GM21576 (cell line): ENCODE results near the gene ICE2.

Experiments used
- ATAC-seq: cut with Tn5 transposase; IDR thresholded peaks from one replicate; pipeline ENCODE4 v1.9.1; 2021; ENCODE audit warnings: mild to moderate bottlenecking, moderate library complexity; ENCODE audit not compliant: unreplicated experiment

ICE2 gene

GRCh38 chr15:60372756-60373155, 106.2 kb downstream of the ICE2 start:
- no peak for ATAC-seq

GRCh38 chr15:60372227-60372626, 106.7 kb downstream of the ICE2 start:
- no peak for ATAC-seq

- ATAC-seq: no peak
Observed at GRCh38 chr15:60371175-60372051, 107.5 kb downstream of the ICE2 start.

GRCh38 chr15:60370869-60371136, 108.1 kb downstream of the ICE2 start:
- no peak for ATAC-seq

GRCh38 chr15:60370105-60370868, 108.7 kb downstream of the ICE2 start:
- ATAC-seq: no peak

- no peak for ATAC-seq
Observed at GRCh38 chr15:60369696-60370095, 109.2 kb downstream of the ICE2 start.
